ENCODE measurements around the gene CNDP1.
A peak's percentile ranks its signal among the peaks of the same experiment; 100 is the strongest.
"Not testable (repeated sequence)": the region's sequence is repeated elsewhere in the genome, so short reads cannot be mapped to it uniquely, and the experiment has no call there.

CNDP1 gene

GRCh38 chr18:74497778-74498177 is 36.5 kb upstream of the CNDP1 start:
- TF ChIP-seq POLR2A (IDR thresholded peaks at IDR 0.05; ENCODE audit: extremely low read depth, insufficient read length), result no peak
- TF ChIP-seq, protein P1, sequence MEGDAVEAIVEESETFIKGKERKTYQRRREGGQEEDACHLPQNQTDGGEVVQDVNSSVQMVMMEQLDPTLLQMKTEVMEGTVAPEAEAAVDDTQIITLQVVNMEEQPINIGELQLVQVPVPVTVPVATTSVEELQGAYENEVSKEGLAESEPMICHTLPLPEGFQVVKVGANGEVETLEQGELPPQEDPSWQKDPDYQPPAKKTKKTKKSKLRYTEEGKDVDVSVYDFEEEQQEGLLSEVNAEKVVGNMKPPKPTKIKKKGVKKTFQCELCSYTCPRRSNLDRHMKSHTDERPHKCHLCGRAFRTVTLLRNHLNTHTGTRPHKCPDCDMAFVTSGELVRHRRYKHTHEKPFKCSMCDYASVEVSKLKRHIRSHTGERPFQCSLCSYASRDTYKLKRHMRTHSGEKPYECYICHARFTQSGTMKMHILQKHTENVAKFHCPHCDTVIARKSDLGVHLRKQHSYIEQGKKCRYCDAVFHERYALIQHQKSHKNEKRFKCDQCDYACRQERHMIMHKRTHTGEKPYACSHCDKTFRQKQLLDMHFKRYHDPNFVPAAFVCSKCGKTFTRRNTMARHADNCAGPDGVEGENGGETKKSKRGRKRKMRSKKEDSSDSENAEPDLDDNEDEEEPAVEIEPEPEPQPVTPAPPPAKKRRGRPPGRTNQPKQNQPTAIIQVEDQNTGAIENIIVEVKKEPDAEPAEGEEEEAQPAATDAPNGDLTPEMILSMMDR (IDR thresholded peaks at IDR 0.05; ENCODE audit: low read depth, low read length), result no peak
- TF ChIP-seq MAX (IDR thresholded peaks at IDR 0.05; ENCODE audit: low read depth, low read length), result no peak
- no peak for TF ChIP-seq MYC (IDR thresholded peaks at IDR 0.05; ENCODE audit: low read depth, low read length)
- peak; percentile 18 for DNase-seq (ENCODE audit: low read depth)
- peak overlapping the region; percentile 23 for H3K4me3 ChIP-seq (ENCODE audit: low read depth, low read length)

- DNase-seq (ENCODE audit: low read depth), result peak; percentile 81
- peak overlapping the region; percentile 79 for H3K4me3 ChIP-seq (ENCODE audit: low read depth, low read length)
- TF ChIP-seq MYC (IDR thresholded peaks at IDR 0.05; ENCODE audit: low read depth, low read length) (peak; percentile 37; the same call in 1 of the 2 replicates), MAX (IDR thresholded peaks at IDR 0.05; ENCODE audit: low read depth, low read length) (peak; percentile 73), POLR2A (IDR thresholded peaks at IDR 0.05; ENCODE audit: extremely low read depth, insufficient read length) (peak; percentile 18)
- TF ChIP-seq, protein P1 (IDR thresholded peaks at IDR 0.05; ENCODE audit: low read depth, low read length), result no peak
Measured at GRCh38 chr18:74498712-74499627, 35.3 kb upstream of the CNDP1 start.

- TF ChIP-seq MAX (IDR thresholded peaks at IDR 0.05; ENCODE audit: low read depth, low read length) (peak; percentile 98), POLR2A (IDR thresholded peaks at IDR 0.05; ENCODE audit: extremely low read depth, insufficient read length) (no peak), MYC (IDR thresholded peaks at IDR 0.05; ENCODE audit: low read depth, low read length) (peak; percentile 87)
- peak; percentile 80 for DNase-seq (ENCODE audit: low read depth)
- H3K4me3 ChIP-seq (ENCODE audit: low read depth, low read length), result peak overlapping the region; percentile 79
Measured at GRCh38 chr18:74499633-74500032, 34.7 kb upstream of the CNDP1 start.

DNA sequence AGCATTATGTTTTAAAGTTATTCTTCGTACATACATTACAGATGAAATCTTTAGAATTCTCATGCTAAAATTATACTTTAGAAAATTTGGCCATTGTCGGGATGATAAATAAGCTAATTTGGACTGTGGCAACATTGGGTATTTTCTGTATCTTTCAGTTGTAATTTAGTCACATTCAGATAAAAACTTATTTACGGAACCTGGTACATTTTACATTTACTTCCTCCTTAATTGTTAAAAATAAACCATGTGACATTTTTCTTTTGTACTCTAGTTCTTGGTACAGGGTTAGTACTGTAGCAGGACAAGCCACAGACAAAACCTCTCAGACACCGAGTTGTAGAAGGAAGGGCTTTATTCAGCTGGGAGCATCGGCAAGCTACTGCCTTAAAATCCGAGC is 33.9 kb upstream of the CNDP1 start:
- DNase-seq (ENCODE audit: low read depth), result no peak
- TF ChIP-seq, protein P1 (IDR thresholded peaks at IDR 0.05; ENCODE audit: low read depth, low read length), result no peak
- no peak for TF ChIP-seq MAX (IDR thresholded peaks at IDR 0.05; ENCODE audit: low read depth, low read length)
- TF ChIP-seq POLR2A (IDR thresholded peaks at IDR 0.05; ENCODE audit: extremely low read depth, insufficient read length), result no peak
- no peak for TF ChIP-seq MYC (IDR thresholded peaks at IDR 0.05; ENCODE audit: low read depth, low read length)
- H3K4me3 ChIP-seq (ENCODE audit: low read depth, low read length), result peak overlapping the region; percentile 79

GRCh38 chr18:74500774-74501173 is 33.5 kb upstream of the CNDP1 start:
- not testable (repeated sequence) for DNase-seq (ENCODE audit: low read depth)
- H3K4me3 ChIP-seq (ENCODE audit: low read depth, low read length), result peak overlapping the region; percentile 79

DNA sequence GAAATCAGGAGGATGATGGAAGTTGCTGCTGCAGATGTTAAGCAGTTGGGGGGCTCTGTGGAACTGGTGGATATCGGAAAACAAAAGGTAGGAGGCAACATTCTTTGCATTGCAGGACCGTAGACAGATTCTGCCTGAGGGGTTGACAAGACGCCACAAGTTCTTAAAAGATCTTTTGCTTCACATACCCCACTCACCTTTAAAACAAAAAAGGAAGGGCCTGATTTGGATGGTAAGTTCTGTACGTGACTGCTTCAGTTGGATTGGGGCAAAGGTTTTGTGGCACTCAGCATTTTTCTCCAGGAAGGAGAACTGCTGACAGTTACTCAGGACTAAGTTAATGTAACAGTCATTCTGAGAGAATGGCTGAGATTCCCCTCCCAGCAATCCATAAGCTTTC is 32.9 kb upstream of the CNDP1 start:
- no peak overlapping the region for H3K4me3 ChIP-seq (ENCODE audit: low read depth, low read length)
- no peak for TF ChIP-seq MAX (IDR thresholded peaks at IDR 0.05; ENCODE audit: low read depth, low read length)
- TF ChIP-seq, protein P1 (IDR thresholded peaks at IDR 0.05; ENCODE audit: low read depth, low read length), result no peak
- no peak for TF ChIP-seq MYC (IDR thresholded peaks at IDR 0.05; ENCODE audit: low read depth, low read length)
- TF ChIP-seq POLR2A (IDR thresholded peaks at IDR 0.05; ENCODE audit: extremely low read depth, insufficient read length), result no peak
- no peak for DNase-seq (ENCODE audit: low read depth)
